ENCODE results near the gene ABCB4. TPM values are rescaled to one million over a fixed set of nuclear protein-coding genes. Genes with fewer than 3 reads are reported as not detected.

ABCB4 gene
- total and polyA plus RNA-seq, 2 of the 8 experiments (the other 6 are each of a cell fraction or from before 2014, with no cell fraction given), result 0.54 to 0.60 TPM

GRCh38 chr7:87375662-87376435 is 99.6 kb downstream of the ABCB4 start:
- no peak overlapping the region for H2AK5ac ChIP-seq (ENCODE audit: low read depth, low read length)
- no peak overlapping the region for H2BK5ac ChIP-seq (ENCODE audit: low read depth, low read length)
- H4K8ac ChIP-seq (ENCODE audit: extremely low read depth, insufficient read depth, low read length), result no peak overlapping the region
- no peak overlapping the region for H2BK15ac ChIP-seq (ENCODE audit: low read length)
- H3K23ac ChIP-seq (ENCODE audit: insufficient read length), result no peak overlapping the region
- H4K5ac ChIP-seq (ENCODE audit: insufficient read length, low read depth, low read length), result no peak overlapping the region
- ChIA-PET CTCF (ENCODE audit: partially characterized antibody) (interaction anchor here (0.6 to 0.9 kb wide), 2 partner anchors 10 to 80 kb away, joined by 3 read pairs; no protein-coding TSS in a partner anchor), POLR2A (ENCODE audit: partially characterized antibody) (no interaction called here)
- no peak overlapping the region for H3K4ac ChIP-seq (replicated peaks; ENCODE audit: insufficient read length, low read depth, low read length)
- H3K4me3 ChIP-seq (ENCODE audit: extremely low read depth in 1 of 4, insufficient read depth in 2 of 4, low read depth in 3 of 4, low read length in 4 of 4), result no peak overlapping the region
- no peaks in the 10 kb centered on the region for H3K4me1 ChIP-seq (replicated peaks in 1 of 4; ENCODE audit: control insufficient read depth in 3 of 4, insufficient read depth in 4 of 4, low read length in 3 of 4)
- H2BK12ac ChIP-seq (ENCODE audit: low read depth, low read length), result no peak overlapping the region
- FAIRE-seq (no peak), DNase-seq (ENCODE audit: low read depth in 1 of 2, low spot score in 2 of 2) (no peak)
- no peak overlapping the region for H2BK120ac ChIP-seq (replicated peaks; ENCODE audit: low read depth, low read length)
- no peaks in the 10 kb centered on the region for H3K36me3 ChIP-seq (ENCODE audit: control insufficient read depth in 2 of 4, insufficient read depth in 4 of 4, low read length in 3 of 4)
- H3K4me2 ChIP-seq (ENCODE audit: insufficient read depth in 1 of 2, low read depth in 2 of 2, low read length in 2 of 2), result no peak overlapping the region
- no peak overlapping the region for H2BK20ac ChIP-seq (ENCODE audit: low read length)
- H2AFZ ChIP-seq (ENCODE audit: low read length), result no peak overlapping the region
- H3K79me1 ChIP-seq (ENCODE audit: low read depth, low read length), result no peaks in the 10 kb centered on the region
- no peaks in the 10 kb centered on the region for H3K79me2 ChIP-seq (ENCODE audit: control insufficient read depth in 1 of 2, insufficient read depth in 2 of 2, low read length in 2 of 2)
- peaks cover 0 to 3% of the 10 kb centered on the region in 2 experiments for H4K20me1 ChIP-seq (replicated peaks in 1 of 2; ENCODE audit: control insufficient read depth in 1 of 2, insufficient read depth in 2 of 2, low read length in 2 of 2)
- H3K14ac ChIP-seq (ENCODE audit: insufficient read length), result no peak overlapping the region
- H3K18ac ChIP-seq (ENCODE audit: extremely low read depth, low read length), result no peak overlapping the region
- TF ChIP-seq GTF2F1 (IDR thresholded peaks at IDR 0.05; ENCODE audit: borderline replicate concordance, low read depth, low read length) (no peak), SIN3A (conservative IDR thresholded peaks at IDR 0.05 in 1 of 2, IDR thresholded peaks at IDR 0.05 in 1 of 2; ENCODE audit: low read depth in 1 of 2, low read length in 2 of 2) (no peak), HDAC2 (IDR thresholded peaks at IDR 0.05; ENCODE audit: borderline replicate concordance in 1 of 2, low read depth in 2 of 2, low read length in 2 of 2) (no peak), POU5F1 (IDR thresholded peaks at IDR 0.05; ENCODE audit: low read depth, low read length) (no peak)
- H3K9ac ChIP-seq (replicated peaks in 1 of 4; ENCODE audit: extremely low read depth in 1 of 4, low read depth in 3 of 4, low read length in 3 of 4), result no peak overlapping the region
- H3K9me3 ChIP-seq (ENCODE audit: insufficient read depth in 2 of 2, low read depth in 1 of 2, low read length in 1 of 2), result no peaks in the 10 kb centered on the region
- no peaks in the 10 kb centered on the region for H3K27me3 ChIP-seq (replicated peaks in 1 of 4; ENCODE audit: control insufficient read depth in 3 of 4, extremely low read depth in 1 of 4, insufficient read depth in 3 of 4, low read length in 3 of 4)
- no peak overlapping the region for H4K91ac ChIP-seq (replicated peaks; ENCODE audit: insufficient read length, low read length)
- H3K27ac ChIP-seq (ENCODE audit: low read depth, low read length), result no peak overlapping the region
- H3K23me2 ChIP-seq (ENCODE audit: low read depth, low read length), result no peaks in the 10 kb centered on the region
- no peak overlapping the region for H3K56ac ChIP-seq (replicated peaks; ENCODE audit: insufficient read length, low read depth, low read length)
- WGBS, 2 experiments (ENCODE audit: extremely low coverage in 1 of 2, insufficient coverage in 1 of 2, insufficient read length in 1 of 2, insufficient replicate concordance in 2 of 2, low coverage in 1 of 2, low lambda C conversion rate in 2 of 2, missing lambda C conversion rate in 1 of 2), result 90% methylated on average over 5 of the region's 5 CpGs; no CpG with 5 or more reads in 1 of the 2 experiments
